WTC11 (cell line): ENCODE measurements around the gene ADAM12. TPM values are rescaled to one million over a fixed set of nuclear protein-coding genes. Genes with fewer than 3 reads are reported as not detected.

Experiments
- ATAC-seq: fragments of 200-7000 bp; cut with Tn5 transposase; 2 replicates; pipeline ENCODE4 v1.10.0; 2021; ENCODE audit warnings: mild to moderate bottlenecking, moderate library complexity
- CTCF ChIA-PET: fragments of 300-600 bp; sonication (Branson Sonifier 250); formaldehyde crosslinking; loops from one replicate; lab custom pipeline; 2021; ENCODE audit warnings: antibody characterized with exemption; lab: Charles Lee
- POLR2A ChIA-PET: fragments of 350-600 bp; sonication (Branson Sonifier 250); formaldehyde crosslinking; loops from one replicate; lab custom pipeline; 2021; ENCODE audit warnings: antibody characterized with exemption; lab: Charles Lee
- DNase-seq: peaks from one replicate; pipeline ENCODE4 v3.0.0; 2021; ENCODE audit warnings: low spot score
- H3K27ac Mint-ChIP-seq: 2 replicates; pipeline ENCODE4 v1.8.0; 2021; ENCODE audit warnings: mixed read lengths
- H3K27me3 Mint-ChIP-seq: 2 replicates; pipeline ENCODE4 v1.8.0; 2021; ENCODE audit warnings: low read depth, mild to moderate bottlenecking, moderate library complexity, mixed read lengths
- H3K36me3 Mint-ChIP-seq: 2 replicates; pipeline ENCODE4 v1.8.0; 2021; ENCODE audit warnings: mixed read lengths
- H3K4me1 Mint-ChIP-seq: 2 replicates; pipeline ENCODE4 v1.8.0; 2022; ENCODE audit warnings: mixed read lengths
- H3K4me3 Mint-ChIP-seq: 2 replicates; pipeline ENCODE4 v1.8.0; 2021; ENCODE audit warnings: mild to moderate bottlenecking, moderate library complexity, mixed read lengths
- H3K9me3 Mint-ChIP-seq: 2 replicates; pipeline ENCODE4 v1.8.0; 2021; ENCODE audit warnings: mixed read lengths
- CBFB ChIP-seq: sonication (generic); formaldehyde crosslinking; IDR thresholded peaks from 2 replicates; pipeline ENCODE4 v1.8.1; 2022; ENCODE audit warnings: mild to moderate bottlenecking, low read depth, missing genetic modification reagents
- GTF2I ChIP-seq: fragments of 250-450 bp; sonication (Bioruptor Pico); conservative IDR thresholded peaks from 2 replicates; pipeline ENCODE4 v1.4.0; 2021; ENCODE audit warnings: mild to moderate bottlenecking
- NFATC4 ChIP-seq: fragments of 250-450 bp; sonication (Bioruptor Pico); IDR thresholded peaks from 2 replicates; pipeline ENCODE4 v1.9.0; 2021; ENCODE audit warnings: mild to moderate bottlenecking
- NFE2L1 ChIP-seq: sonication (generic); formaldehyde crosslinking; IDR thresholded peaks from 2 replicates; pipeline ENCODE4 v1.8.1; 2023; ENCODE audit warnings: missing genetic modification reagents
- NR2C2 ChIP-seq: sonication (generic); formaldehyde crosslinking; IDR thresholded peaks from 2 replicates; pipeline ENCODE4 v1.8.0; 2022; ENCODE audit warnings: mild to moderate bottlenecking, missing genetic modification reagents
- PRRX2 ChIP-seq: fragments of 250-450 bp; sonication (Bioruptor Pico); IDR thresholded peaks from 2 replicates; pipeline ENCODE4 v1.8.0; 2021; ENCODE audit warnings: mild to moderate bottlenecking
- SMAD4 ChIP-seq: sonication (generic); formaldehyde crosslinking; IDR thresholded peaks from 2 replicates; pipeline ENCODE4 v1.8.0; 2022; ENCODE audit warnings: mild to moderate bottlenecking, missing genetic modification reagents
- ZNF671 ChIP-seq: fragments of 250-450 bp; sonication (Bioruptor Pico); IDR thresholded peaks from 2 replicates; pipeline ENCODE4 v1.8.0; 2021; ENCODE audit warnings: mild to moderate bottlenecking
- total RNA-seq: library from RNA; stranded (reverse); gene quantifications from 3 replicates; pipeline ENCODE4 v1.2.3, GENCODE V29; 2021
- TF ChIP-seq, protein P1 (sequence below): sonication (generic); formaldehyde crosslinking; IDR thresholded peaks from 2 replicates; pipeline ENCODE4 v1.8.1; 2022; ENCODE audit warnings: missing genetic modification reagents, borderline replicate concordance
- TF ChIP-seq, protein P2 (sequence below): sonication (generic); formaldehyde crosslinking; IDR thresholded peaks from 2 replicates; pipeline ENCODE4 v1.8.1; 2022; ENCODE audit warnings: low read depth, mild to moderate bottlenecking, moderate library complexity, missing genetic modification reagents, borderline replicate concordance
- TF ChIP-seq, protein P3 (sequence below): fragments of 250-450 bp; sonication (Bioruptor Pico); conservative IDR thresholded peaks from 2 replicates; pipeline ENCODE4 v1.9.0; 2021; ENCODE audit warnings: mild to moderate bottlenecking
- TF ChIP-seq, protein P4 (sequence below): sonication (generic); formaldehyde crosslinking; IDR thresholded peaks from 2 replicates; pipeline ENCODE4 v1.8.1; 2022; ENCODE audit warnings: mild to moderate bottlenecking, moderate library complexity, missing genetic modification reagents
- TF ChIP-seq, protein P5 (sequence below): fragments of 250-450 bp; sonication (Bioruptor Pico); IDR thresholded peaks from 2 replicates; pipeline ENCODE4 v1.9.0; 2021; ENCODE audit warnings: mild to moderate bottlenecking
- TF ChIP-seq, protein P6 (sequence below): sonication (generic); formaldehyde crosslinking; IDR thresholded peaks from 2 replicates; pipeline ENCODE4 v1.8.0; 2023; ENCODE audit warnings: missing genetic modification reagents, mild to moderate bottlenecking, borderline replicate concordance

The ADAM12 gene
- total RNA-seq, 1 experiment from 2014 or later, result 0.22 TPM

DNA sequence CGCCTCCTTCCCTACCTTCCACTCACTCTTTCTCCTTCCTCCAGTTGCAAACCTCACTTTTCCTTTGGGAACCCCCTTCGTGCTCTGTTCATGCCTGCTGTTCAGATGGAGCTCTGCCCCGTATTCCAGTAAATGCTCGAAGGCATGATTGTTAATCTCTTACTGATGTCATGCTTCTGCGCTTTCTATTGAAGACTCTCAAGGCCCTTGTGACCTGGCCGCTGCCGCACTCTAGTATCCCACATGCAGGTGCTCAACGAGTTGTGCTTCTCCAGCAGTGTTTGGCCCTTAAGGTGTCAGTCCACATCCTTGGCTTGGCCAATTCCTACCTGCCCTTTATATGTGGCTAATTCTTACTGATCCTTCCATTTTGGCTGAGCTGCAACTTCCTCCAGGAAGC lies 158.6 kb downstream of the ADAM12 start:
- TF ChIP-seq GTF2I, result no peak
- TF ChIP-seq, protein P1, sequence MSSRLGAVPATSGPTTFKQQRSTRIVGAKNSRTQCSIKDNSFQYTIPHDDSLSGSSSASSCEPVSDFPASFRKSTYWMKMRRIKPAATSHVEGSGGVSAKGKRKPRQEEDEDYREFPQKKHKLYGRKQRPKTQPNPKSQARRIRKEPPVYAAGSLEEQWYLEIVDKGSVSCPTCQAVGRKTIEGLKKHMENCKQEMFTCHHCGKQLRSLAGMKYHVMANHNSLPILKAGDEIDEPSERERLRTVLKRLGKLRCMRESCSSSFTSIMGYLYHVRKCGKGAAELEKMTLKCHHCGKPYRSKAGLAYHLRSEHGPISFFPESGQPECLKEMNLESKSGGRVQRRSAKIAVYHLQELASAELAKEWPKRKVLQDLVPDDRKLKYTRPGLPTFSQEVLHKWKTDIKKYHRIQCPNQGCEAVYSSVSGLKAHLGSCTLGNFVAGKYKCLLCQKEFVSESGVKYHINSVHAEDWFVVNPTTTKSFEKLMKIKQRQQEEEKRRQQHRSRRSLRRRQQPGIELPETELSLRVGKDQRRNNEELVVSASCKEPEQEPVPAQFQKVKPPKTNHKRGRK, result no peak
- no peak for TF ChIP-seq NFE2L1 (CRISPR knock-in tag)
- TF ChIP-seq, protein P2, sequence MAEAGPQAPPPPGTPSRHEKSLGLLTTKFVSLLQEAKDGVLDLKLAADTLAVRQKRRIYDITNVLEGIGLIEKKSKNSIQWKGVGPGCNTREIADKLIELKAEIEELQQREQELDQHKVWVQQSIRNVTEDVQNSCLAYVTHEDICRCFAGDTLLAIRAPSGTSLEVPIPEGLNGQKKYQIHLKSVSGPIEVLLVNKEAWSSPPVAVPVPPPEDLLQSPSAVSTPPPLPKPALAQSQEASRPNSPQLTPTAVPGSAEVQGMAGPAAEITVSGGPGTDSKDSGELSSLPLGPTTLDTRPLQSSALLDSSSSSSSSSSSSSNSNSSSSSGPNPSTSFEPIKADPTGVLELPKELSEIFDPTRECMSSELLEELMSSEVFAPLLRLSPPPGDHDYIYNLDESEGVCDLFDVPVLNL, result no peak
- no peak for TF ChIP-seq CBFB (CRISPR knock-in tag)
- TF ChIP-seq PRRX2, result no peak
- TF ChIP-seq, protein P3, sequence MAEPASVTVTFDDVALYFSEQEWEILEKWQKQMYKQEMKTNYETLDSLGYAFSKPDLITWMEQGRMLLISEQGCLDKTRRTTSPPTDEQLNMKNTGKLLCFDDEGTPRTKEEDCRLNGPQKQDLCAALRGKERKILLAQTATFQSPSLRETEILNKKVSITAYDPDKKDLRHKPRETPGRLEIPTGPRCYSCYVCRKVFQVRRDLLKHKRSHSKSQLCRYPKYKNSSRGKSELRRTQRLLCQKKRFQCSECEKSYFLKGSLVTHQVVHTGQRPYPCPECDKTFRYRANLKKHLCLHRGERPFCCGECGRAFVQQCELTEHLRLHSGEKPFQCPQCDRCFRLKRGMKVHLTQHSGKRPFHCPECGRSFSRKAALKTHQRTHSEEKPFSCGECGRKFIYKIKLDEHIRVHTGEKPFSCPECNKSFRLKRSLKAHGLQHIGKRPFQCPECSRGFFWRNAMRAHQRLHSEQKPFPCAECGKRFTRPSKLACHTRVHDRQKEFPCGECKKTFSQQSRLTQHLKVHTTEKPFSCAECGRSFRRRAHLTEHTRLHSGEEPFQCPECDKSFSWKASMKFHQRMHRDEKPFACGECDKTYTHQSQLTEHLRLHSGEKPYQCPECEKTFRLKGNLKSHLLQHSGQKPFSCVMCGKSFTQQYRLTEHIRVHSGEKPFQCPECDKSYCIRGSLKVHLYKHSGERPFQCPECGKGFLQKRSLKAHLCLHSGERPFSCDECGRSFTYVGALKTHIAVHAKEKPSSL (CRISPR knock-in tag), result no peak
- TF ChIP-seq, protein P4, sequence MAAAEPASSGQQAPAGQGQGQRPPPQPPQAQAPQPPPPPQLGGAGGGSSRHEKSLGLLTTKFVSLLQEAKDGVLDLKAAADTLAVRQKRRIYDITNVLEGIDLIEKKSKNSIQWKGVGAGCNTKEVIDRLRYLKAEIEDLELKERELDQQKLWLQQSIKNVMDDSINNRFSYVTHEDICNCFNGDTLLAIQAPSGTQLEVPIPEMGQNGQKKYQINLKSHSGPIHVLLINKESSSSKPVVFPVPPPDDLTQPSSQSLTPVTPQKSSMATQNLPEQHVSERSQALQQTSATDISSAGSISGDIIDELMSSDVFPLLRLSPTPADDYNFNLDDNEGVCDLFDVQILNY (CRISPR knock-in tag), result no peak
- no peak for TF ChIP-seq ZNF671
- TF ChIP-seq NR2C2 (CRISPR knock-in tag), result no peak
- TF ChIP-seq, protein P5, sequence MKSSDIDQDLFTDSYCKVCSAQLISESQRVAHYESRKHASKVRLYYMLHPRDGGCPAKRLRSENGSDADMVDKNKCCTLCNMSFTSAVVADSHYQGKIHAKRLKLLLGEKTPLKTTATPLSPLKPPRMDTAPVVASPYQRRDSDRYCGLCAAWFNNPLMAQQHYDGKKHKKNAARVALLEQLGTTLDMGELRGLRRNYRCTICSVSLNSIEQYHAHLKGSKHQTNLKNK (CRISPR knock-in tag), result no peak
- TF ChIP-seq, protein P6, sequence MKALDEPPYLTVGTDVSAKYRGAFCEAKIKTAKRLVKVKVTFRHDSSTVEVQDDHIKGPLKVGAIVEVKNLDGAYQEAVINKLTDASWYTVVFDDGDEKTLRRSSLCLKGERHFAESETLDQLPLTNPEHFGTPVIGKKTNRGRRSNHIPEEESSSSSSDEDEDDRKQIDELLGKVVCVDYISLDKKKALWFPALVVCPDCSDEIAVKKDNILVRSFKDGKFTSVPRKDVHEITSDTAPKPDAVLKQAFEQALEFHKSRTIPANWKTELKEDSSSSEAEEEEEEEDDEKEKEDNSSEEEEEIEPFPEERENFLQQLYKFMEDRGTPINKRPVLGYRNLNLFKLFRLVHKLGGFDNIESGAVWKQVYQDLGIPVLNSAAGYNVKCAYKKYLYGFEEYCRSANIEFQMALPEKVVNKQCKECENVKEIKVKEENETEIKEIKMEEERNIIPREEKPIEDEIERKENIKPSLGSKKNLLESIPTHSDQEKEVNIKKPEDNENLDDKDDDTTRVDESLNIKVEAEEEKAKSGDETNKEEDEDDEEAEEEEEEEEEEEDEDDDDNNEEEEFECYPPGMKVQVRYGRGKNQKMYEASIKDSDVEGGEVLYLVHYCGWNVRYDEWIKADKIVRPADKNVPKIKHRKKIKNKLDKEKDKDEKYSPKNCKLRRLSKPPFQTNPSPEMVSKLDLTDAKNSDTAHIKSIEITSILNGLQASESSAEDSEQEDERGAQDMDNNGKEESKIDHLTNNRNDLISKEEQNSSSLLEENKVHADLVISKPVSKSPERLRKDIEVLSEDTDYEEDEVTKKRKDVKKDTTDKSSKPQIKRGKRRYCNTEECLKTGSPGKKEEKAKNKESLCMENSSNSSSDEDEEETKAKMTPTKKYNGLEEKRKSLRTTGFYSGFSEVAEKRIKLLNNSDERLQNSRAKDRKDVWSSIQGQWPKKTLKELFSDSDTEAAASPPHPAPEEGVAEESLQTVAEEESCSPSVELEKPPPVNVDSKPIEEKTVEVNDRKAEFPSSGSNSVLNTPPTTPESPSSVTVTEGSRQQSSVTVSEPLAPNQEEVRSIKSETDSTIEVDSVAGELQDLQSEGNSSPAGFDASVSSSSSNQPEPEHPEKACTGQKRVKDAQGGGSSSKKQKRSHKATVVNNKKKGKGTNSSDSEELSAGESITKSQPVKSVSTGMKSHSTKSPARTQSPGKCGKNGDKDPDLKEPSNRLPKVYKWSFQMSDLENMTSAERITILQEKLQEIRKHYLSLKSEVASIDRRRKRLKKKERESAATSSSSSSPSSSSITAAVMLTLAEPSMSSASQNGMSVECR (CRISPR knock-in tag), result no peak
- TF ChIP-seq, all 79 proteins: peak for 0
- DNase-seq (no peak), ATAC-seq (no peak)
- Mint-ChIP-seq H3K27me3 (no peaks in the 10 kb centered on the region), H3K9me3 (no peaks in the 10 kb centered on the region), H3K4me3 (no peak overlapping the region), H3K4me1 (peaks cover 22% of the 10 kb centered on the region), H3K36me3 (no peaks in the 10 kb centered on the region), H3K27ac (no peak overlapping the region)
- CTCF ChIA-PET, result interaction anchor here (1.2 kb wide), 1 partner anchor 10 kb away, joined by 4 read pairs; no protein-coding TSS in a partner anchor
- POLR2A ChIA-PET, result no interaction called here

DNA sequence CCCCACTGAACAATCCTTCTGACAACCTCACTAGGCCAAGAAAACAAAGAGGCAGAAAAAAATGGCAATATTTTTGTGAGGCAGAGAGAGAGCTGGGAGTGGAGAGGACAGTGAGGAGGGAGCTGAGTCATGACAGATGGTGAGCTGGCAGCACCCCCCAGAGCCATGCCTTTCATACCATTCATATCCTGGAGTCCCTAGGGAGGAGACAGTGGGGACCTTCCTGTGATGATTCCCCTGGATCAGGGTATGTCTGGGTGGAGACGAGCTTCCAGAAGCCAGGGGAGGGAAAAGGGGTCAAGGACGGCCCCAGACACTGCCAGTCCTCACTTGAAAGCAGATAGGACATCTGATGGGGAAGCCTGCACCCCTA lies 160.5 kb downstream of the ADAM12 start:
- no peak overlapping the region for H3K27ac Mint-ChIP-seq
- no peak for DNase-seq
- H3K9me3 Mint-ChIP-seq, result no peaks in the 10 kb centered on the region
- H3K4me1 Mint-ChIP-seq, result peaks cover 24% of the 10 kb centered on the region
- CTCF ChIA-PET, result no interaction called here
- no peak for TF ChIP-seq NFATC4 (CRISPR knock-in tag)
- no peak for TF ChIP-seq SMAD4
- TF ChIP-seq, all 79 proteins: peak for 0
- Mint-ChIP-seq H3K4me3 (no peak overlapping the region), H3K27me3 (no peaks in the 10 kb centered on the region), H3K36me3 (no peaks in the 10 kb centered on the region)
- no peak for ATAC-seq
- POLR2A ChIA-PET, result no interaction called here
